T-helper 17 cell (primary cell): Measurements from ENCODE around the gene MSI2. TPM values are rescaled to one million over a fixed set of nuclear protein-coding genes. Genes with fewer than 3 reads are reported as not detected.

Experiments
- ATAC-seq: fragments of 150-1000 bp; cut with Tn5 transposase; 2 replicates; pipeline ENCODE4 v1.10.0; 2021; ENCODE audit warnings: mild to moderate bottlenecking, moderate library complexity
- DNase-seq, 3 donors: peaks; one replicate each; pipeline versions ENCODE4 v3.0.0 to v3.0.0-alpha.2; 2020 to 2021
- H3K9me3 ChIP-seq: one replicate; pipeline ENCODE4 v1.7.0; 2013; ENCODE audit warnings: low read length, mild to moderate bottlenecking; ENCODE audit not compliant: control insufficient read depth, poor library complexity, severe bottlenecking
- H3K27ac Mint-ChIP-seq: one replicate; pipeline ENCODE4 v1.8.0; 2022; ENCODE audit warnings: mild to moderate bottlenecking, moderate library complexity, mixed read lengths
- H3K27me3 Mint-ChIP-seq: one replicate; pipeline ENCODE4 v1.8.0; 2022; ENCODE audit warnings: mixed read lengths
- H3K36me3 Mint-ChIP-seq: one replicate; pipeline ENCODE4 v1.8.0; 2022; ENCODE audit warnings: low read depth, mixed read lengths
- H3K4me1 Mint-ChIP-seq: one replicate; pipeline ENCODE4 v1.8.0; 2022; ENCODE audit warnings: mild to moderate bottlenecking, mixed read lengths
- H3K4me3 Mint-ChIP-seq: one replicate; pipeline ENCODE4 v1.8.0; 2022; ENCODE audit warnings: mild to moderate bottlenecking, moderate library complexity, mixed read lengths
- total RNA-seq, 4 donors: library from RNA in 2 of 4; stranded (reverse) in 2 of 4; gene quantifications; one replicate each; pipeline ENCODE4 v1.2.3 and lab custom pipeline; 2022 to 2026

Gene MSI2
- total RNA-seq, 2 donors from 2014 or later: 148 to 151 TPM

DNA sequence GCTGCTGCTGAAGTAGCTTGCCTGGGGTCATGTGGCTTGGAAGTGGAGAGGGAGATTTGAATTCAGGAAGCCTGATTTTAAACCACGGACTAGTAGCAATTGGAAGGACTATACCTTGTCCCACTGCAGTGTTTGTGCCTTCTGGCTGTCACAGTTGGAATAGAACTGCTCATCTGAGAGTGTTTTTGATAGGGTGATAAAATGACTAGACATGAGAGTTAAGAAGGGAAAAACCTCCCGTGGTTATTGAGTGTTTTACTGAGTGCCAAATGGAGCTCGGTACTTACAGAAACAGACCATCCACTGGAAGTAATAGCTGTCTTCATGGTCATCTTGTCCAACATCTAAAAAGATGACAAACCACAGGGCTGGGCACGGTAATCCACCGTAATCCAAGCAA is 70.4 kb downstream of the MSI2 start:
- DNase-seq (no peak), ATAC-seq (no peak)
- no peaks in the 10 kb centered on the region for H3K9me3 ChIP-seq
- H3K36me3 Mint-ChIP-seq: peaks cover 3% of the 10 kb centered on the region
- peak overlapping the region; percentile 34 for H3K27ac Mint-ChIP-seq
- H3K27me3 Mint-ChIP-seq: no peaks in the 10 kb centered on the region
- peaks cover 23% of the 10 kb centered on the region for H3K4me1 Mint-ChIP-seq
- no peak overlapping the region for H3K4me3 Mint-ChIP-seq

DNA sequence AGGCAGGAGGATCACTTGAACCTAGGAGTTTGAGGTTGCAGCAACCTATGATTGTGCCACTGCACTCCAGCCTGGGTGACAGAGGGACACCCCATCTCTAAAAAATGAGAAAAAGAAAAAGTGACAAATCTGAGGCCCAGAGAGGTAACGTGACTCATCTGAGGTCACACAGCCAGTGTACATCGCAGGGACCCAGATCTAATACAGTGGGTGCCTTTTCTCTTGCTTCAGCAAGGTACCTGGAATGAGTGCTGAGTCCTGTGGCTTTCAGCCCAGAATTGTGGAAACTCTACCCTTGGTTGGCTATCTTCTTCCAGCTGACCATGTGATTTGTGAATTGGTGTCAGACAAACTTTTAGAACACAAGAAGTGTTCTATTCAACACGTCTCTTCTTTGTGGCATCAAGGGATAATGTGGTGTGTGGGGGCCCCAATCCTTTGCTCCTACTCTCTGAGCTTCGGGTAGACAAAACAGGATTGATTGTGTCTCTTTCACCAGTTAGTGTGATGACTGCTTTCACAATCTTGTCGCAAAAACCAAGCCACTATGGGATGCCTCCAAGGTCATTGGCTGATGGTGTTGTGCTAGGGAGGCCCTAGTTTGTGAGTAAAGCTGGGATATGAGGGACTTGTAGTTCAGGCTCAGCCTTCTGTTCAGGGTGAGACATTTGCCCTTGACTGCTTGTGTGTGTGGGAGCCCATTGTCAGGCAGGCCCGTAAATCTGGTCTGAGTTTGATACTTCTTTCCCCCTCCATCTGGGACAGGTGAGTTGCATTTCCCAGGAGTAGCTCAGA is 71.0 kb downstream of the MSI2 start:
- DNase-seq: no peak
- peaks cover 3% of the 10 kb centered on the region for H3K36me3 Mint-ChIP-seq
- no peak for ATAC-seq
- H3K9me3 ChIP-seq: no peaks in the 10 kb centered on the region
- H3K27ac Mint-ChIP-seq: peak overlapping the region; percentile 34
- H3K27me3 Mint-ChIP-seq: no peaks in the 10 kb centered on the region
- peaks cover 19% of the 10 kb centered on the region for H3K4me1 Mint-ChIP-seq
- H3K4me3 Mint-ChIP-seq: no peak overlapping the region

DNA sequence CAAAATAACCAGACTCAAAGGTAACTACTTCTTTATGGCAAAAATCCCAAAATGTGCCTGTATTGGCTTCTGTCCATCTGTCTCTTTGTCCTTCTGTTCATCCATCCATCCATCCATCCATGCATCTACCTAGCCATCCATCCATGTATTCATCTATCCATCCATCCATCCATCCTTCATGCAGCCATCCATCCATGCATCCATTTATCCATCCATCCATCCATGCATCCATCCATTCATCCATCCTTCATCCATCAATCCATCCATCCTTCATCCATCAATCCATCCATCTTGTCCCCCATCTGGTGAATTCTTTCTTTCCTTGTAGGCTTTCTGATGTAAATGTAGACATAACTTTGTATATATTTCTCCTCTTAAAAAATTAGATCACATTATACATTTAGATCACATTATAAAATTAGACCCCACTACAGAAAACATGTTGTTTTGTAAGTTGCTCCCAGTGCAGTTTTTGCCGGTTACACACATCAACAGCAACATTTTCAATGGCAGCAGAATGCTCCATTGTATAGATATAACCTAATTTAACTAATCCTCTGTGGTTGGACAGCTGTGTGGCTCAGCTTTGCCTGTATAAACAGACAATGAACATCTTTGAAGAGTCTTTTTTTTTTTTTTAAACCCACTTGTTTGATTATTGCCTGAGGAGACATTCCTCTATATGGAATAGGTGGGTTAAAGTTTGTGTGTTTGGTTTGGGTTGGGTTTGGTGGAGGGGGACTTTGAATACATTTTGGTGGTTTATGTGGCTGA is 72.0 kb downstream of the MSI2 start:
- H3K27ac Mint-ChIP-seq: peak overlapping the region; percentile 1
- H3K4me1 Mint-ChIP-seq: peaks cover 19% of the 10 kb centered on the region
- H3K36me3 Mint-ChIP-seq: peaks cover 3% of the 10 kb centered on the region
- H3K4me3 Mint-ChIP-seq: no peak overlapping the region
- DNase-seq (no peak), ATAC-seq (no peak)
- no peaks in the 10 kb centered on the region for H3K9me3 ChIP-seq
- no peaks in the 10 kb centered on the region for H3K27me3 Mint-ChIP-seq

DNA sequence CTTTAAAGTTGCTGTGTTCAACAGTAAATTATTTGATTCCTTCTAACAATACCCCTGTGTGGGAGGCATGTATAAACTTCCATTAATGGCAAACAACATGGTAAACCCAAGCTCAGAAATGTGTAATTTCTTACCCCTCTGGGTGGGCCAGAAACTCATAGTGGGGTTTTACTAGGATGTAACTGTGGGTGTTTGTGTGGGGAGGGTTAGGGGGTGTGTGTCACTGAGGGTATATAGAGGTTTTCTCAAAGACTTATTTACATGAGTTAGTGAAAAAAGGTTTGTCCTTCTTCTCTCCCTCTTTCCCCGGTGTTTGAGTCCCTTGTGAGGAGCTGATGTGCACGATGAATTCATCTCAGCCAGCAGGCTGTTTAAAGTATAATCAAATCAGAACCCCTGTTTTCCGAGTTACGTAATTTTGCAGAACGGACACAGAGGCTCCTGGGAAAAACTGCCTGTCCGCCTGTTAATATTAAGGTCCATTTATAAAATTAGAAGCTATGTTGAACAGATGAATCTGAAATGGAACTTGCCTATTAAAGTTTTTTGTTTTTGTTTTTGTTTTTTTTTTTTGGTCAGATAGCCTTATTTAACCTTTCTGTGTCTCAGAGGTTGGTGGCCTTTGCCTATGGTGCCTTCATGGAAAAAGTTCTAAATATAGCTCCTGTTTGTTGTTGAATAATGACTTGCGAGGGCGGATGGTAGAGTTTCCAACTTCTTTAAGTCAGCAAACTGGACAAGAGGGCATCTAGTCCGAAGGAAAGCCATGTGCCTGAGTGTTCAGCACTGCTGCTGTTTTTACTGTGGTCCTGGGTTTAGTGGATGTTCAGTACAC is 73.3 kb downstream of the MSI2 start:
- peak overlapping the region; percentile 1 for H3K27ac Mint-ChIP-seq
- H3K4me3 Mint-ChIP-seq: no peak overlapping the region
- ATAC-seq: no peak
- peaks cover 15% of the 10 kb centered on the region for H3K4me1 Mint-ChIP-seq
- no peak for DNase-seq
- peaks cover 3% of the 10 kb centered on the region for H3K36me3 Mint-ChIP-seq
- no peaks in the 10 kb centered on the region for H3K27me3 Mint-ChIP-seq
- no peaks in the 10 kb centered on the region for H3K9me3 ChIP-seq

DNA sequence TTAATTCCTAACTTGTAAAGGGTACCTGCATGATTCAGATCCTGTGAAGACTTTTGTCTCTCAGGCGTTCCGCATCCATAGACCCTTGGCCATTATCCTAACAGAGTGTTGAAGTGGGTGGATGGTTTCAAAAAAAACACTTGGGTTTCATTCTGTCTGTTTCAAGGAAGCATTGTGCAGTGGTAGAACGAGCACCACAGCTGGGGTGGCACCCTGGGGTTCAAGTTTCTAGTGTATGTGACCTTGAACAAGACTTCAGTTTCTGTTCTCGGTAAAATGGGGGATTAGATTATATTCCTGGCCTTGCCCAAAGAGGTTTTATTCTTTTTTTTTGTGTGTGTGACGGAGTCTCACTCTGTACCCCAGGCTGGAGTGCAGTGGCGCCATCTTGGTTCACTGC is 74.3 kb downstream of the MSI2 start:
- no peak overlapping the region for H3K4me3 Mint-ChIP-seq
- H3K36me3 Mint-ChIP-seq: peaks cover 3% of the 10 kb centered on the region
- H3K4me1 Mint-ChIP-seq: peaks cover 16% of the 10 kb centered on the region
- H3K27me3 Mint-ChIP-seq: no peaks in the 10 kb centered on the region
- DNase-seq (no peak), ATAC-seq (no peak)
- H3K27ac Mint-ChIP-seq: no peak overlapping the region
- H3K9me3 ChIP-seq: no peaks in the 10 kb centered on the region

DNA sequence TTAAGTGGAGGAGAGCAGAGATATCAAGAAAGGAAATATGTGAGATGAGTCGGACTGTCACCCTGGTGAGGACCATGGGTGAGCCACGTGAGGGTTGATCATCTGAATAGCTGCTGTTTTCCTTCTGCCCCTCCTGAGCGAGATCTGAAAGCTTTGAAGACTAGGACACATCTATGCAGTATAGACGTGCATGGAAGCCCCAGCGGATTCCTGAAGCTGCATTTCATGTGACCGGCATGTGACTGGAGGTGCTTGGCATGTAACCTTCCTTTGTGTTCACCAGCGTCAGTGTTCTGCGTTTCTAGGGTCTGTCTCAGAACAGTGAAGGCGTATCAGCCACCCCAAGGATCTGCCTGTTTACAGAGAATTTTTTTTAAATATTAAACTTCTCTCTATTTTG is 75.1 kb downstream of the MSI2 start:
- no peak overlapping the region for H3K27ac Mint-ChIP-seq
- no peaks in the 10 kb centered on the region for H3K36me3 Mint-ChIP-seq
- peaks cover 19% of the 10 kb centered on the region for H3K4me1 Mint-ChIP-seq
- DNase-seq (no peak), ATAC-seq (no peak)
- no peaks in the 10 kb centered on the region for H3K27me3 Mint-ChIP-seq
- H3K4me3 Mint-ChIP-seq: no peak overlapping the region
- no peaks in the 10 kb centered on the region for H3K9me3 ChIP-seq

GRCh38 chr17:57332501-57332900 is 76.2 kb downstream of the MSI2 start:
- Mint-ChIP-seq H3K27me3 (no peaks in the 10 kb centered on the region), H3K4me3 (no peak overlapping the region), H3K4me1 (peaks cover 20% of the 10 kb centered on the region), H3K36me3 (no peaks in the 10 kb centered on the region), H3K27ac (peak overlapping the region; percentile 19)
- ATAC-seq: no peak
- DNase-seq: no peak
- H3K9me3 ChIP-seq: no peaks in the 10 kb centered on the region

- H3K4me3 Mint-ChIP-seq: no peak overlapping the region
- no peaks in the 10 kb centered on the region for H3K36me3 Mint-ChIP-seq
- no peaks in the 10 kb centered on the region for H3K27me3 Mint-ChIP-seq
- no peaks in the 10 kb centered on the region for H3K9me3 ChIP-seq
- H3K27ac Mint-ChIP-seq: no peak overlapping the region
- DNase-seq (no peak), ATAC-seq (no peak)
- H3K4me1 Mint-ChIP-seq: peaks cover 22% of the 10 kb centered on the region
Measured at GRCh38 chr17:57335195-57335792, 79.0 kb downstream of the MSI2 start.

GRCh38 chr17:57337390-57337789 is 81.1 kb downstream of the MSI2 start:
- H3K4me3 Mint-ChIP-seq: no peak overlapping the region
- no peaks in the 10 kb centered on the region for H3K9me3 ChIP-seq
- ATAC-seq (no peak), DNase-seq (no peak)
- H3K27me3 Mint-ChIP-seq: no peaks in the 10 kb centered on the region
- H3K4me1 Mint-ChIP-seq: peaks cover 33% of the 10 kb centered on the region
- peaks cover 4% of the 10 kb centered on the region for H3K36me3 Mint-ChIP-seq
- H3K27ac Mint-ChIP-seq: no peak overlapping the region

DNA sequence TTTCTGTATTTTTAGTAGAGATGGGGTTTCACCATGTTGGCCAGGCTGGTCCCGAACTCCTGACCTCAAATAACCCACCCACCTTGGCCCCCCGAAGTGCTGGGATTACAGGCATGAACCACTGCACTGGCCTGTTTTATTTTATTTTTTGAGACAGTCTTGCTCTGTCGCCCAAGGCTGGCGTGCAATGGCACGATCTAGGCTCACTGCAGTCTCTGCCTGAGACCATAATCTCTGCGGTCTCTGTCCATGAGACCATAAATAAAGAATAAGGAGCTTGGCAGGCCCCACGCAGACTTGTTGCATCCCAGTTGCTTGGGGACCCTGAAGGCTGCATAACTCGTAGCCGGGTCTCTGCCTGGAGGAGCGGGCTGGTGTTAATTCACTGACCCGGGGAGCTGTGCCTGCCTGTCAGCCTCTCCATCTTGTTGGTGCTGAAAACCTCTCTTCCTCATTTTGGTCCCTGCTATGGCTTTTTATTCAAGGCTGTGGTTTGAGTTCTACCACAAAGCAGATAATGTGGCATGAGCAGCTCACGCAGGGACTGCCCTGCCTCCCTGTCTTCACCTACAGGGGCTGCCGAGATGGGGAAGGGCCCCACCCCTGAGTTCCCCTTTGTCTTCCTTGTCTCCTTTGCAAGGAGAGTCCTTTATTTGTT is 82.1 kb downstream of the MSI2 start:
- Mint-ChIP-seq H3K4me1 (peaks cover 35% of the 10 kb centered on the region), H3K4me3 (peak overlapping the region; percentile 61), H3K27me3 (no peaks in the 10 kb centered on the region), H3K36me3 (peaks cover 5% of the 10 kb centered on the region), H3K27ac (no peak overlapping the region)
- ATAC-seq: peak; percentile 25
- DNase-seq: no peak
- no peaks in the 10 kb centered on the region for H3K9me3 ChIP-seq

DNA sequence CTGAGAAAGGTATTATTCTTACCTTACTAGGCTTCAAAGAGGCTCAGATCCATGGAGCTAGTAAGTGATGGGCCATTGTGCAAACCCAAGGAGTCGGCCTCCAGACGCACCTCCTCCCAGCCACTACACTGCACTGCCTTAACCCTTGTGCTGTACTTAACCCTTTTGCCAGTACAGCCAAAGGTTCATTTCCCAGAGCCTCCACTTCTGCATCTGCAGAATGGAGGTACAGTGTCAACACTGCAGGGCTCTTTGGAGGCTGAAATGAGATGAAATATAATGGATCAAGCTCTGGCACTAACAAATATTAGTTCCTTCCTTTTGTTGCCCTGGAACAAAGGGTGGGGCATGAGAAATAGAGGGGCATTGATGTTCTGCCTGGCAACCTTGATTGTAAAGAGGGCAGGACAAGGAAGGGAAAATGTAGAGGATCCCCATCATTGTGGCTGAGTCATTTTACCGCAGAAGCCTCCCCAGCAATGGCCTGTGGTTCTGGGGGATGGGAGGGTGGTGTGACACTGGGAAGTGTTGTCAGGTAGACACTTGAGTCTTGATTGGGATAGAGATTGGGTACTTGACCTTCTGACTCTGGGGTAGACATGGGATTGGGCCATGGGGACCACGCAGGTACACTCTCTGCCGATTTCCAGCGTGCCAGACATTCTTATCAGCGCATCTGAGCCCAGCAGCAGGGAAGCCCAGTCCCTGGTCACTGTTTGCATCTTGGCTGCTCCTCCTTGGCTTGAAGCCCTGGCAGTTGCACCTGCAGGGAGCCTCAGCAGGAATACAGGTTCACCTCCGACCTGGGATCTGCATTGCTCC is 84.0 kb downstream of the MSI2 start:
- no peaks in the 10 kb centered on the region for H3K9me3 ChIP-seq
- DNase-seq (no peak), ATAC-seq (no peak)
- H3K4me3 Mint-ChIP-seq: no peak overlapping the region
- peaks cover 42% of the 10 kb centered on the region for H3K4me1 Mint-ChIP-seq
- H3K27ac Mint-ChIP-seq: peak overlapping the region; percentile 68
- no peaks in the 10 kb centered on the region for H3K27me3 Mint-ChIP-seq
- H3K36me3 Mint-ChIP-seq: peaks cover 9% of the 10 kb centered on the region
